ENCODE measurements around the gene SUN1.

DNA sequence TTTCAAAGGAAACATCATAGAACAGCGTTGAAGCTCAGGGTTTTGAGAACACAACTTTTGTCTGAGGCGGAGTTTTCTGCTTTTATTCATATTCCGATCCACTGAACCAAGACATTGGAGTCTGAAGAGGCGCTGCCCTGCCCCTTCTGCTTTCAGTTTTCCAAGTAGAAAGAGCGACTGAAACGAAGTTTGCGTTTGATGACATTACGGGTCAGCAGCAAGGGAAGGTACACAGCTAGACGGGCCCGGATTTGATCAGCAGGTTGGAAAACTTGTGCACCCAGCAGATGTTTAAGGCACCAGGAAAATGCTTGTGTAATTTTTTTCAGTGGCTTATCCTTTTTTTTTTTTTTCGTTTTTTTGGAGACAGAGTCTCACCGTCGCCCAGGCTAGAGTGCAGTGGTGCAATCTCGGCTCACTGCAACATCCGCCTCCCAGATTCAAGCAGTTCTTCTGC lies 720 bp downstream of the SUN1 start:
- TF ChIP-seq, protein P1, sequence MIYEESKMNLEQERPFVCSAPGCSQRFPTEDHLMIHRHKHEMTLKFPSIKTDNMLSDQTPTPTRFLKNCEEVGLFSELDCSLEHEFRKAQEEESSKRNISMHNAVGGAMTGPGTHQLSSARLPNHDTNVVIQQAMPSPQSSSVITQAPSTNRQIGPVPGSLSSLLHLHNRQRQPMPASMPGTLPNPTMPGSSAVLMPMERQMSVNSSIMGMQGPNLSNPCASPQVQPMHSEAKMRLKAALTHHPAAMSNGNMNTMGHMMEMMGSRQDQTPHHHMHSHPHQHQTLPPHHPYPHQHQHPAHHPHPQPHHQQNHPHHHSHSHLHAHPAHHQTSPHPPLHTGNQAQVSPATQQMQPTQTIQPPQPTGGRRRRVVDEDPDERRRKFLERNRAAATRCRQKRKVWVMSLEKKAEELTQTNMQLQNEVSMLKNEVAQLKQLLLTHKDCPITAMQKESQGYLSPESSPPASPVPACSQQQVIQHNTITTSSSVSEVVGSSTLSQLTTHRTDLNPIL (CRISPR knock-in tag; IDR thresholded peaks at IDR 0.05; ENCODE audit: low read depth), result no peak
- TF ChIP-seq ZFP3 (CRISPR knock-in tag; IDR thresholded peaks at IDR 0.05), result no peak
- no peak for TF ChIP-seq ESRRG (CRISPR knock-in tag; IDR thresholded peaks at IDR 0.05)
- no peak for TF ChIP-seq ZC3H10 (CRISPR knock-in tag; IDR thresholded peaks at IDR 0.05)
- no peak for TF ChIP-seq ZFP30 (CRISPR knock-in tag; IDR thresholded peaks at IDR 0.05)
- no peak for TF ChIP-seq ARNTL (CRISPR knock-in tag; IDR thresholded peaks at IDR 0.05; ENCODE audit: borderline replicate concordance, low read depth)
- TF ChIP-seq OSR1 (CRISPR knock-in tag; IDR thresholded peaks at IDR 0.05), result no peak
- no peak for TF ChIP-seq TCF4 (CRISPR knock-in tag; IDR thresholded peaks at IDR 0.05; ENCODE audit: borderline replicate concordance)
- TF ChIP-seq ZNF8 (CRISPR knock-in tag; IDR thresholded peaks at IDR 0.05), result no peak
- TF ChIP-seq, protein P2, sequence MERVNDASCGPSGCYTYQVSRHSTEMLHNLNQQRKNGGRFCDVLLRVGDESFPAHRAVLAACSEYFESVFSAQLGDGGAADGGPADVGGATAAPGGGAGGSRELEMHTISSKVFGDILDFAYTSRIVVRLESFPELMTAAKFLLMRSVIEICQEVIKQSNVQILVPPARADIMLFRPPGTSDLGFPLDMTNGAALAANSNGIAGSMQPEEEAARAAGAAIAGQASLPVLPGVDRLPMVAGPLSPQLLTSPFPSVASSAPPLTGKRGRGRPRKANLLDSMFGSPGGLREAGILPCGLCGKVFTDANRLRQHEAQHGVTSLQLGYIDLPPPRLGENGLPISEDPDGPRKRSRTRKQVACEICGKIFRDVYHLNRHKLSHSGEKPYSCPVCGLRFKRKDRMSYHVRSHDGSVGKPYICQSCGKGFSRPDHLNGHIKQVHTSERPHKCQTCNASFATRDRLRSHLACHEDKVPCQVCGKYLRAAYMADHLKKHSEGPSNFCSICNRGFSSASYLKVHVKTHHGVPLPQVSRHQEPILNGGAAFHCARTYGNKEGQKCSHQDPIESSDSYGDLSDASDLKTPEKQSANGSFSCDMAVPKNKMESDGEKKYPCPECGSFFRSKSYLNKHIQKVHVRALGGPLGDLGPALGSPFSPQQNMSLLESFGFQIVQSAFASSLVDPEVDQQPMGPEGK (CRISPR knock-in tag; IDR thresholded peaks at IDR 0.05; ENCODE audit: borderline replicate concordance), result no peak
- TF ChIP-seq RARB (CRISPR knock-in tag; IDR thresholded peaks at IDR 0.05), result no peak

All from SK-N-SH treated with all-trans-retinoic acid at 6 μM for 48 hours (cell line).